HG03060 (cell line): Measurements from ENCODE around the gene FHDC1.

ENCODE experiments used
- ATAC-seq: cut with Tn5 transposase; IDR thresholded peaks from one replicate; pipeline ENCODE4 v1.9.1; 2021; ENCODE audit warnings: low read depth, moderate number of reproducible peaks; ENCODE audit not compliant: unreplicated experiment

FHDC1 gene

DNA sequence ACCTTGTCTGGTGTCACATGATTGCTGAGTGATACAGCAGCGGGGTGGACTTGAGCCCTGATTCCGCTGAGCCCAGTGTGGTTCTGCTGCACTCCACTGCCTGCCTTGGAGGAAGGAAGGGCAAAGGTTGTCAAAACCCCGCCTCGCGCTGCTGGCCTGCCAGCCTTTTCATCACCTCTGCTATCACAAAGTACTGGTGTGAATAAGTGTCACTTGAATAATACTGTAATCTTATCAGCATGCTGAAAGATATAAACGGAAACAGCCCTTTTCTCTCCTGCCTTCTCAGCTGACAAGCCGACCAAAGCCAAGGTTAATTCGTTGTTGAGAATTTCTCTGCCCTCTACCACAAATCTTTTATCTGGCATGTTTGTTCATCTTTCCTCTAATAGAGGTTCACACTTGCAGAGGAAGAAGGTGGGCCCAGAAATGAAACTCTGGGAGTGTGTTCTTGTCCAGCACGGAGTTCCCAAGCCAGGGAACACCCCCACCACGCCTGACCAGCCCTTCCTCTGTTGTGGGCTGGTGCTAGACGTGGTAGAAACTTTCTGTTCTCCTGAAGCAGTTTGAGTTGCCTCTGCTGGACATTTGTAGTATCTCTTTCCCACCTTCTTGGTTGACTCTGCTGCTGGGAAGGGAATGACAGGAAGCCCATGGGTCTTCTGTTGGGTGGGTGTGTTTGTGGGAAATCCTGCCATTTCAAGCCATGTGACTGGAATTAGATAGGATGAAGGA lies 21.5 kb downstream of the FHDC1 start:
- ATAC-seq: no peak

- ATAC-seq: no peak
Measured at GRCh38 chr4:152959080-152959479, 23.0 kb downstream of the FHDC1 start.

DNA sequence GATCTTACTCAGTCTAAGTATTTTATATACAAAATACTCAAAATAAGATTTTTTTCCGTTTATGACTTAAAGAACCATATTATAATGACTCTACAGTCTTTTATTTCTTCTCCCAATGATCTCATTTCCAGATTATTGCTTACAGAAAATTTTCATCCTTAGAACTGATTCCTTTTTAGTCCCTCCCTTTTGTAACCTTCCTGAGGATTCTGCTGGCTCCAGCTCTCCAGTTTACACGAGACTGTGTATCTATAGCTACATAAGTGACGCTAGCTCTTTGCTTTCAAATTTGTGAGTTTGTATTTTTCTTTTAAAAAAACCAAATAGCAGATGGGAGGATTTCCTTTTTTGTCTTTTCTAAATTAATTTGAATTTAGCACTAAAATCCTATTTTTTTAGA lies 24.0 kb downstream of the FHDC1 start:
- no peak for ATAC-seq

- no peak for ATAC-seq
Measured at GRCh38 chr4:152961014-152961772, 25.1 kb downstream of the FHDC1 start.

GRCh38 chr4:152961773-152962115 lies 25.6 kb downstream of the FHDC1 start:
- no peak for ATAC-seq

DNA sequence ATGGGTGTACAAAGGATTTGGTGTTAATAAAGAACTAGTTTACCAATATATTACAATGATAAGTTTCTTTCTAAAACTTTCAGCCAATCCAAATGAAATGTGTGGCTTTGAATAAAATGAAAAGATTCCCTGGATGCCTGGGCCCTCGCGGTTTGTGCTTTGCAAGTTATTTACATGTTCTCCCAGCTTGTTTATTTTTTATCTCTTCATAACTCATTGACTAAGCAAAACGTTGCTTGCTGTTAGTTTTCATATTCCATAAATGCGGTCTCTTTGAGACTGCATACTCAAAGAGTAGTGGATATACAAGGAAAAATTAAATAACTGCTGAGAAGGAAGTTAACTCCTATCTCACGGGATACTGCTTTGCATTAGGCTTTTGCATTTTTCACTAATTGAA lies 26.0 kb downstream of the FHDC1 start:
- no peak for ATAC-seq

- no peak for ATAC-seq
Measured at GRCh38 chr4:152964335-152964734, 28.2 kb downstream of the FHDC1 start.

DNA sequence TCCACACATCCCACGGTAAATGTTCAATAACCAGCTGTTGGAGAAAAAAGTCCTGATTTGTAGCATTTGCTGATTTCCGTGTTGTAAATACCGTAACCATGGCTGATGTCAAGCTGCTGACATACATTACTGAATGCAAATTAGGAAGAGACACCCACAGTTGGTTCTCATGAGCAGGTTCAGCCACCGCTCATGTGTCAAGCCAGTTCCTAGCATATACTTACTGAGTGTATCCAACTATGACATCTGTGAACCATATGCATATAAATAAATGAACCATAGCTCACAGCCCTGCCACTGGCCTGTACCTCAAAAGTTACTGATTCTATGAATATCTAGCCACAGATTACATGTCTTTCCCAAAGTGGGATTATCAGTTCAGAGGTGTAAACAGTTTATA lies 29.5 kb downstream of the FHDC1 start:
- ATAC-seq: no peak

DNA sequence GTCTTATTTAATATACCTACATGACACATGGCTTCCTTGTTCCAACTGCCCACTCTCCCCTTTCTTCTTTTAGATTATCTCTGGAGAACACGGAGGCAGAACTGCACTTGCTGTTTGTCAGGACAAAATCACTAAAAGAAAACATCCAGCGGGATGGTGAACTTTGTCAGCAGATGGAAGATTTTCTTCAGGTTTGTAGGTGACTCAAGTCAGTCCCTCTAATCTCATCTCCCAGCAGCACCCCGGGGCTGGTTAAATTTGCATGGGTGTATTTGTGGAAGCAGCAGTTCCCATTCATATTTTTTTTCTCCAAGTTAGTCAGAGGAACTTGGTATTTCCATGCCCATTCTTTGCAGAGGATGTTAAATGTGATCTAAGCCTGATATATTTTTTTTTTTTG lies 31.8 kb downstream of the FHDC1 start:
- ATAC-seq: no peak

GRCh38 chr4:152968806-152969394 lies 32.8 kb downstream of the FHDC1 start:
- no peak for ATAC-seq

GRCh38 chr4:152970102-152970820 lies 34.1 kb downstream of the FHDC1 start:
- ATAC-seq: no peak

DNA sequence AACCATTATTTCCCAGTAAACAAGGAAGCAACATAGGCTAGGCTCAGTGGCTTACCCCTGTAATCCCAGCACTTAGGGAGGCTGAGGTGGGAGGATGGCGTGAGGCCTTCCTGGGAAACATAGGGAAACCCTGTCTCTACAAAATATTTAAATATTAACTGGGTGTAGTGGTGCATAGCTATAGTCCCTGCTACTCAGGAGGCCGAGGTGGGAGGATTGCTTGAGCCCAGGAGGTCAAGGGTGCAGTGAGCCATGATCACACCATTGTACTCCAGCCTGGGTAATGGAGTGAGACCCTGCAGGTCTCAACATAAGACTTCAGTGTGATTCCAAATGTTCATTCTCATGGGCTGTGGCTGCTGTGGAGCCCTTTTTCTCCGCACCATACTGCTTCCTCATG lies 34.9 kb downstream of the FHDC1 start:
- no peak for ATAC-seq

- ATAC-seq: no peak
Measured at GRCh38 chr4:152972821-152973628, 36.9 kb downstream of the FHDC1 start.

- no peak for ATAC-seq
Measured at GRCh38 chr4:152973629-152974467, 37.7 kb downstream of the FHDC1 start.

DNA sequence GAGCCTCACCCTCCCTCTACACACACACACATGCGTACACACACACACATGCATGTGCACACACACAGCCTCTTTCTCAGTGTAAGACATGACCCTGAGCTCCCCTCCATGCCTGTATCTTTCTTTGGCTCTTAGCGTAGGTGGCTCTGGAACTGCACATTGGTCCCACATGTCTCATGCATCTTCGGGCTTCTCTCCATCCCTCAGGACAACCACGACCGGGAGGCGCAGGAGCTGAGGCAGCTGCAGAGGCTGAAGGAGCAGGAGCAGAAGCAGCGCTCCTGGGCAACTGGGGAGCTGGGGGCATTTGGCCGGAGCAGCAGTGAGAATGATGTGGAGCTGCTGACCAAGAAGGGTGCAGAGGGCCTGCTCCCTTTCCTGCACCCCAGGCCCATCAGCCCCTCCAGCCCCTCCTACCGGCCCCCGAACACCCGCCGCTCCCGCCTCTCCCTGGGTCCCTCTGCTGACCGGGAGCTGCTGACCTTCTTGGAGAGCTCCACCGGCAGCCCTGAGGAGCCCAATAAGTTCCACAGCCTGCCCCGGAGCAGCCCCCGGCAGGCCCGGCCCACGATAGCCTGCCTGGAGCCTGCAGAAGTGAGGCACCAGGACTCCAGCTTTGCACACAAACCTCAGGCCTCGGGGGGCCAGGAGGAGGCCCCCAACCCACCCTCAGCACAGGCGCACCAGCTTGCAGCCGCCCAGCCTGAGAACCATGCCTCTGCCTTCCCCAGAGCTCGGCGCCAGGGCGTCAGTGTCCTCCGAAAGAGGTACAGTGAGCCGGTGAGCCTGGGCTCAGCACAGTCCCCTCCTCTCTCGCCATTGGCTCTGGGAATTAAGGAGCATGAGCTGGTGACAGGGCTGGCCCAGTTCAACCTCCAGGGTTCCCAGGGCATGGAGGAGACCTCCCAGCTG lies 38.6 kb downstream of the FHDC1 start:
- ATAC-seq: no peak

GRCh38 chr4:152975380-152976211 lies 39.5 kb downstream of the FHDC1 start:
- ATAC-seq: no peak

GRCh38 chr4:152976212-152976761 lies 40.2 kb downstream of the FHDC1 start:
- ATAC-seq: no peak
